HG02943 (cell line): ENCODE data around the gene P2RX3.

ENCODE experiments used
- ATAC-seq: cut with Tn5 transposase; IDR thresholded peaks from one replicate; pipeline ENCODE4 v1.9.1; 2021; ENCODE audit warnings: mild to moderate bottlenecking, low read depth, moderate library complexity; ENCODE audit not compliant: unreplicated experiment

P2RX3 gene

DNA sequence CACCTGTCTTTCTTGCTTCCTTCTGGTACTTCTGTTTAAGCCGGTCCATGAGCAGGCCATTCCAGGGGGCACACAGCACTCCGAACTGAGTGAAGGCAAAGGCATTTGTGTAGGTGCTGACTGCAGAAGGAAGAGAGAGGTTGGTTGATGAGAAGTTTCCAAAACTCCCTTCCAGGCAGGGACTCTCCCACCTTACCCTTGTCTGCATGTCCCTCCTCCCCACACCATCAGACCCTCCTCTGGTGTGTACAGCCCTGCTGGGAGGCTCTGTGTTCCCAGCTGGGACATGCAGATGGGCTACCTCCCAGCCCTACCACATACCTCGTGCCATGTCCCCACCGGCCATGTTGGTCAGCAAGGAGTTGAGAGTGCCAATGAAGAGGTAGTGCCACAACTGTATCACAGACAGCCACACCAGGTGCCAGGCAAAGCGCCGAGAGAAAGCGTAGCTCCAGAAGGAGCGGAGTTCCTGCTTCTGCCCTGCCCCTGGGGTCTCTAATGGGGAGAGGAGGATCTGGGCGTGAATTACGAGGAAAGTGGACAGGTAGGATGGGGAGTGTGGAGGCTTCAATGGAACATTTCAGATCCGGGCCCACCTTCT is 76.6 kb downstream of the P2RX3 start:
- no peak for ATAC-seq

DNA sequence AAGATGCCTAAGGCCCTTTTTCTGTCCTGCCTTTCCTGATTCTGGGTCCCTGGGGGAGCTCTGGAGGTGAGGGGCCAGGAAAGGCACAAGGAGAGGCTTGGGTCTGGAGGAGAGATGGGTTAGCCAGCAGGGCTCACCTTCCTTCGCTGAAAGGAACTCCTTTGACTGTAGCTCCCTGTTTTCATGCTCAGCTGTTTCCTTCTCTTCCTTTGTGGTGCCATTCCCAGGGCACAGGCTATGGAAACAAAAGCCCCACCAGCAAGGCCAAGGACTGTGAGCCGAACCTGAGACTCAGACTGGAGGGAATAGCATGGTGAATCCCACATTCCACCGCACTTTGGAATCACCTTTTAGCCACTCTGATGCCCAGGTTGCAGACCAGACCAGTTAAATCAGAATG is 78.3 kb downstream of the P2RX3 start:
- ATAC-seq = no peak

DNA sequence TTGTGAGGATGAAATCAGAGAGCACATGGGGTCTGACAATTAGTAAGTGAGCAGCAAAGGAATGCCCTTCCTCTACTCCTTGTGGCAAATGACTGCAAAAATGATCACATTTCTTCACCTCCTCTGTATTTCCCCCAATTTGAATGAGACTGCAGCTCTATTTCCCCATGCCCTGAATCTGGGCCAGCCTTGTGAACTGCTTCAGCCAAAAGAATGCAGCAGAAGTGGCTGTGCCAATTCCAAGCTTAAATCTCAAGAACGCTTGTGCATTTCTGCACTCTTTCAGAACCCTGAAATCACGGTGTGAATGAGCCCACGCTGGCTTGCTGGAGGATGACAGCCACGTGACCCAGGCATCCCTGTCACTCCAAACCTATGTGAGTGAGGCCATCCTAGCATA is 78.9 kb downstream of the P2RX3 start:
- no peak for ATAC-seq

DNA sequence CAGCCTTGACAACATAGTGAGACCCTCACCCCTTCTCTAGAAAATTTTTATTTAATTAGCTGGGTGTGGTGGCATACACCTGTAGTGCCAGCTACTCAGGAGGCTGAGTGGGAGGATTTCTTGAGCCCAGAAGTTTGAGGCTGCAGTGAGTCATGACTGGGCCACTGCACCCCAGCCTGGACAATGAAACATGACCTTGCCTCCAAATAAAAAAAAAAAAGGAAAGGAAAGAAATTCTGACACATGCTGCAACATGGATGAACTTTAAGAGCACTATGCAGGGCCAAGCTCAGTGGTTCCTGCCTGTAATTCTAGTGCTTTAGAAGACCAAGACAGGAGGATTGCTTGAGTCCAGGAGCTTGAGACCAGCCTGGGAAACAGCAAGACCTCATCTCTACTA is 80.0 kb downstream of the P2RX3 start:
- no peak for ATAC-seq

DNA sequence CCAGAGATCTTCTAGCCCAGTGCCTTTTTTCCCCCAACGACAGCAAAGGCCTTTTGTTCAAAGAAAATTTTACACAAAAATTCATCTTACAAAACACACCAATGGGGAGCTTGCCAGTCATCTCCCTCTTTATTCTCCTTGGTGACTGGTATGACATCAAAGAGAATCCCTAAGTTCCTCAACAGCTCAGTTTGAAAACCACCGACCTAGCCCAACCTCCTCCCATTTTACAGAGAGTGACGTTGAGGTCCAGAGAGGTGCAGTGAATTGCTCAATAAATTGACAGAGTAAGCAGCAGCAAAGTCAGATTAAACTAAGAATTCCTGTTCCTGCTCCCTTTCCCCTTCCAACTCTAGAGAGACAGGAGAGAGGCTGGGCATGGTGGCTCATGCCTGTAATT is 81.0 kb downstream of the P2RX3 start:
- ATAC-seq = no peak

DNA sequence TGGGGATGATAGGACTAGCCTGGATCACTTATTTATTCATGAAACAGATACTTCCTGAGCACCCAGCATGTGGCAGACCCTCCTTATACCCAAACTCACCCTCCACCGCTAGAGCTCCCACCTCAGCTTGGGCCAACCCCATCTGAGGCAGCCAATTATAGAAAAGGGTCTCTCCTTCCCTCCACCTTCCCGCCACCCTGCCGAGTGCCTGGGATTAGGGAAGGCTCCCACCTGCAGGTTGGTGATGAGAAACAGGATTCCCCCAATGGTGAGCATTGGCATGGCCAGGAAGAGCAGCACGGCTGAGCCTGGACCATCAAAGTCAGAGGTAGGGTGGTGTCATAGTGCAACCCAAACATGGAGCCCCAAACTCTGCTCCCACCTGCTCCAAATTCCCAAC is 82.9 kb downstream of the P2RX3 start:
- ATAC-seq = no peak

DNA sequence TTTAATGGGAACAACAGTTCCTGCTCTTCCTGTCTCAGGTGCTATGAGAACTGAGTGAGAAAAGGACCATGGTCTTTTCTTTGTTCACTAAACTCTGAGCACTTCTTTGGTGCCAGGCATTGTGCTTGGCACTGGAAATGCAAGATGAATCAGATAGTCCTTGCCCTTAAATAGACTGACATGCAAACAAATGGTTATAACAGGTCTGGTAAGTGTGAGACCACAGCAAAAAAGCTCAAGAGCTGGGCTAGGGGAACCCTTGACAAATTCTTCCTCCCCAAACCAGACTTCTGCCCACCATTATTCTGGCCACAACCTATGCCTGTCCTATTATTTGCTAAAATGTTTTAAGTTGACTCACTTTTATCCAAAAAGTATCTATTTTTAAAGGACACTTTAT is 83.7 kb downstream of the P2RX3 start:
- no peak for ATAC-seq
